ENCODE measurements around the gene TNS1.

Gene TNS1

GRCh38 chr2:217828336-217828735 is 174.5 kb downstream of the TNS1 start:
- Histone ChIP-seq H3K4me3 (replicated peaks; ENCODE audit: insufficient read depth, low read length) (no peak overlapping the region), H3K27me3 (ENCODE audit: insufficient read depth, poor library complexity, severe bottlenecking) (no peaks in the 10 kb centered on the region), H3K27ac (replicated peaks) (no peak overlapping the region)
- DNase-seq (ENCODE audit: low read depth in 1 of 2, low spot score in 1 of 2) = no peak
- TF ChIP-seq, protein P1, sequence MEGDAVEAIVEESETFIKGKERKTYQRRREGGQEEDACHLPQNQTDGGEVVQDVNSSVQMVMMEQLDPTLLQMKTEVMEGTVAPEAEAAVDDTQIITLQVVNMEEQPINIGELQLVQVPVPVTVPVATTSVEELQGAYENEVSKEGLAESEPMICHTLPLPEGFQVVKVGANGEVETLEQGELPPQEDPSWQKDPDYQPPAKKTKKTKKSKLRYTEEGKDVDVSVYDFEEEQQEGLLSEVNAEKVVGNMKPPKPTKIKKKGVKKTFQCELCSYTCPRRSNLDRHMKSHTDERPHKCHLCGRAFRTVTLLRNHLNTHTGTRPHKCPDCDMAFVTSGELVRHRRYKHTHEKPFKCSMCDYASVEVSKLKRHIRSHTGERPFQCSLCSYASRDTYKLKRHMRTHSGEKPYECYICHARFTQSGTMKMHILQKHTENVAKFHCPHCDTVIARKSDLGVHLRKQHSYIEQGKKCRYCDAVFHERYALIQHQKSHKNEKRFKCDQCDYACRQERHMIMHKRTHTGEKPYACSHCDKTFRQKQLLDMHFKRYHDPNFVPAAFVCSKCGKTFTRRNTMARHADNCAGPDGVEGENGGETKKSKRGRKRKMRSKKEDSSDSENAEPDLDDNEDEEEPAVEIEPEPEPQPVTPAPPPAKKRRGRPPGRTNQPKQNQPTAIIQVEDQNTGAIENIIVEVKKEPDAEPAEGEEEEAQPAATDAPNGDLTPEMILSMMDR (IDR thresholded peaks at IDR 0.05; ENCODE audit: insufficient read depth, low read length) = no peak
- TF ChIP-seq POLR2AphosphoS5 (IDR thresholded peaks at IDR 0.05; ENCODE audit: low read depth) = no peak

DNA sequence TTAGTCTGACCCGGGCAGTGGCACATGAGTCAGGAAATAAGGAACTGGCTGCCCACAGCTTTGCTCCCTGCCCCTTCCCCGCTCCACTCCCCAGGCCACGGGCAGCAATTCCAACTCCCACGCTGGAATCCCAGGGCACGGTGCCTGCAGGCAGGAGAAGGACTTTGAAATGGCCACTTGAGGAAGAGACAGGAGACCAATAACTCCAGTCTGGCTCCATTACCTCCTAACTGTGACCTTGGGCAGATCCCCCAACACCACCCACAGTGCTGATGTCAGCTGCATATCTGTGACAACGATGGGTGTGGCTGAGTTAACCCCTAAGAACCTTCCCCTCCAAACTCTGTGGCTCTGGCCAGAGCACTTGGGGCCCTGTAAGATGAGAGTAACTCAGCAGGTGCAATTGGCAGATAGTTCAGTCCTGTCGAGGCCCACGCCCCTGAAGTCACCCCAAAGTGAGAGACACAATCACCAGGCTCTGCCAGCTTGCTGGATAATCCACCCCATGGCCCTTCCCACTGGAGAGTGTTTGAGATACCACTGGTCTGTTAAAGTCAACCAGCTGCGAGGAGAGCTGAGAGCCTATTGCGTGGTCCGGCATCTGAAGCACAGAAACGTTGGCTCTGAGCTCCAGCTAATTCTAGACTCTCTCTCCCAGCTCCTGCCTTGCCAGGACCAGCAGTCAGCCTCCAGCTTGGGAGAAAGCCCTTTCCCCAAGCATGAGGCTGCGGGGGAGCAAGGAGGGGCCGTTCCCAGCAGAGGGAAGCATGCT is 175.2 kb downstream of the TNS1 start:
- DNase-seq (ENCODE audit: low read depth in 1 of 2, low spot score in 1 of 2) = no peak
- Histone ChIP-seq H3K4me3 (replicated peaks; ENCODE audit: insufficient read depth, low read length) (no peak overlapping the region), H3K27ac (replicated peaks) (no peak overlapping the region), H3K27me3 (ENCODE audit: insufficient read depth, poor library complexity, severe bottlenecking) (no peaks in the 10 kb centered on the region)
- TF ChIP-seq GABPA (IDR thresholded peaks at IDR 0.05; ENCODE audit: low read depth) (no peak), REST (IDR thresholded peaks at IDR 0.05; ENCODE audit: insufficient replicate concordance, low read depth) (no peak), POLR2AphosphoS5 (IDR thresholded peaks at IDR 0.05; ENCODE audit: low read depth) (no peak), SPI1 (IDR thresholded peaks at IDR 0.05; ENCODE audit: borderline replicate concordance, low read depth) (no peak)
- TF ChIP-seq, protein P1 (IDR thresholded peaks at IDR 0.05; ENCODE audit: insufficient read depth, low read length) = no peak

DNA sequence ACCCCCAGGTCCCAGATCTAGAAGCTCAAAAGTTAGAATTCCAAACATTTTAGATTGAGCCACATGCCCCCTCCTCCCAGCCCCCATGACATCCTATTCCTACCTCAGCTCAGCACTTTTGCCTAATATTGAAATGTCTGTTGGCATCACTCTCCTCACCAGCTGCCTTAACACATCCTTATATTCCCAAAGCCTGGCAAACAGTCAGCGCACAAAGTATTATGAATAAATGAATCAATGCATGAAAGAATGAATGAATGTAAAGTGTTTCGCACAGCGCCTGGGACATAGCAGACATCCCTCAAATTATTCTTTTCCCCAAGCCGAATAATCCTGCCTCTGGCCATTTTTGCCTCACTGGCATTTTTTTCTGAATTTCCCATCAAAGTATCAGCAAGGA is 175.8 kb downstream of the TNS1 start:
- DNase-seq (ENCODE audit: low read depth in 1 of 2, low spot score in 1 of 2) = no peak
- no peak overlapping the region for H3K4me3 ChIP-seq (replicated peaks; ENCODE audit: insufficient read depth, low read length)
- no peaks in the 10 kb centered on the region for H3K27me3 ChIP-seq (ENCODE audit: insufficient read depth, poor library complexity, severe bottlenecking)
- H3K27ac ChIP-seq (replicated peaks) = no peak overlapping the region
- TF ChIP-seq SPI1 (IDR thresholded peaks at IDR 0.05; ENCODE audit: borderline replicate concordance, low read depth) (no peak), REST (IDR thresholded peaks at IDR 0.05; ENCODE audit: insufficient replicate concordance, low read depth) (no peak), POLR2AphosphoS5 (IDR thresholded peaks at IDR 0.05; ENCODE audit: low read depth) (no peak), GABPA (IDR thresholded peaks at IDR 0.05; ENCODE audit: low read depth) (no peak)
- TF ChIP-seq, protein P1 (IDR thresholded peaks at IDR 0.05; ENCODE audit: insufficient read depth, low read length) = no peak

DNA sequence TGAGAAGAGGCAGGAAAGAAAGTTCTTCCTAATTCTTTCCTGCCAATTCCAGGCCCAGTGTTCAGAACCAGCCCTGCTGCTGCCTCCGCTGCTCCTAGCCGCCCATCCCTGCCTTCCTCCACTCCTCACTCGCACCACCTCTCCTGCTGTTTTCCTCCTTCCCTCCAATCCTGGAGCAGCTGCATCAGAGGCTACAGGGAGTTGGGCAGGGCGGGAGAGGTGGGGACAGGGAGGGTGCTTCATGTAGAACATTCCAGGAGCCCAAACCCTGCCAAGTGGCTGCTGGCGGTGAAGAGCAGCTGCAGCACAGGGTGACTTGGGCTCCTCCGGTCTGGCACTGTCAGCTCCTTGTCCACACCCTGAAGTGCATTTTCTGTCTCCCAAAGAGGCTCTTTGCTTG is 176.3 kb downstream of the TNS1 start:
- TF ChIP-seq GABPA (IDR thresholded peaks at IDR 0.05; ENCODE audit: low read depth) = no peak
- TF ChIP-seq, protein P1 (IDR thresholded peaks at IDR 0.05; ENCODE audit: insufficient read depth, low read length) = no peak
- no peak for TF ChIP-seq POLR2AphosphoS5 (IDR thresholded peaks at IDR 0.05; ENCODE audit: low read depth)
- no peak for TF ChIP-seq REST (IDR thresholded peaks at IDR 0.05; ENCODE audit: insufficient replicate concordance, low read depth)
- no peak for TF ChIP-seq SPI1 (IDR thresholded peaks at IDR 0.05; ENCODE audit: borderline replicate concordance, low read depth)
- no peak overlapping the region for H3K4me3 ChIP-seq (replicated peaks; ENCODE audit: insufficient read depth, low read length)
- H3K27me3 ChIP-seq (ENCODE audit: insufficient read depth, poor library complexity, severe bottlenecking) = no peaks in the 10 kb centered on the region
- DNase-seq (ENCODE audit: low read depth in 1 of 2, low spot score in 1 of 2) = no peak
- H3K27ac ChIP-seq (replicated peaks) = no peak overlapping the region
